Measurements from ENCODE around the gene PPP2R3B.
"Not testable (repeated sequence)": the region's sequence is repeated elsewhere in the genome, so short reads cannot be mapped to it uniquely, and the experiment has no call there.

PPP2R3B gene

DNA sequence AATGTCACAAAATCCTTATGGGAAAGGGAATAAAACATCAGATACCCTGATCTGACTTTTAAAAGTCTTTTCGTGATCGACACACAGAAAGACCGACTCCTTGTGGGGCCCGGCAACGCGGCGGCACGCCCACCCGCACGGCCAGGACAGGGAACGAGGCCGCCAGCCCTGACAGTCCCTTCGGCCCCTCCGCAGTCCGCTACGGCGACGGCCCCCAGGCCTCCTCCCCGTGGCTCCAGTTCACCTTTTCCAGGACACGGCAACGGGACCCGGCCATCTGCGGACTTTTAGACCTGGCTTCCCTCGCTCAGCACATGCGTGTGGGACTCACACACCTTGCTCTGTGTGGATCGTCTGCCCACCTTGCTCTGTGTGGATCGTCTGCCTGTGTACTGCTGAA is 34.5 kb downstream of the PPP2R3B start:
- Histone ChIP-seq H3K4me3 (replicated peaks; ENCODE audit: insufficient read depth, low read length) (no peak overlapping the region), H3K27me3 (ENCODE audit: insufficient read depth, poor library complexity, severe bottlenecking) (no peaks in the 10 kb centered on the region), H3K27ac (replicated peaks) (no peak overlapping the region)
- no peak for TF ChIP-seq POLR2AphosphoS5 (IDR thresholded peaks at IDR 0.05; ENCODE audit: low read depth)
- TF ChIP-seq GABPA (IDR thresholded peaks at IDR 0.05; ENCODE audit: low read depth), result no peak
- TF ChIP-seq, protein P1, sequence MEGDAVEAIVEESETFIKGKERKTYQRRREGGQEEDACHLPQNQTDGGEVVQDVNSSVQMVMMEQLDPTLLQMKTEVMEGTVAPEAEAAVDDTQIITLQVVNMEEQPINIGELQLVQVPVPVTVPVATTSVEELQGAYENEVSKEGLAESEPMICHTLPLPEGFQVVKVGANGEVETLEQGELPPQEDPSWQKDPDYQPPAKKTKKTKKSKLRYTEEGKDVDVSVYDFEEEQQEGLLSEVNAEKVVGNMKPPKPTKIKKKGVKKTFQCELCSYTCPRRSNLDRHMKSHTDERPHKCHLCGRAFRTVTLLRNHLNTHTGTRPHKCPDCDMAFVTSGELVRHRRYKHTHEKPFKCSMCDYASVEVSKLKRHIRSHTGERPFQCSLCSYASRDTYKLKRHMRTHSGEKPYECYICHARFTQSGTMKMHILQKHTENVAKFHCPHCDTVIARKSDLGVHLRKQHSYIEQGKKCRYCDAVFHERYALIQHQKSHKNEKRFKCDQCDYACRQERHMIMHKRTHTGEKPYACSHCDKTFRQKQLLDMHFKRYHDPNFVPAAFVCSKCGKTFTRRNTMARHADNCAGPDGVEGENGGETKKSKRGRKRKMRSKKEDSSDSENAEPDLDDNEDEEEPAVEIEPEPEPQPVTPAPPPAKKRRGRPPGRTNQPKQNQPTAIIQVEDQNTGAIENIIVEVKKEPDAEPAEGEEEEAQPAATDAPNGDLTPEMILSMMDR (IDR thresholded peaks at IDR 0.05; ENCODE audit: insufficient read depth, low read length), result no peak
- TF ChIP-seq, protein P2, sequence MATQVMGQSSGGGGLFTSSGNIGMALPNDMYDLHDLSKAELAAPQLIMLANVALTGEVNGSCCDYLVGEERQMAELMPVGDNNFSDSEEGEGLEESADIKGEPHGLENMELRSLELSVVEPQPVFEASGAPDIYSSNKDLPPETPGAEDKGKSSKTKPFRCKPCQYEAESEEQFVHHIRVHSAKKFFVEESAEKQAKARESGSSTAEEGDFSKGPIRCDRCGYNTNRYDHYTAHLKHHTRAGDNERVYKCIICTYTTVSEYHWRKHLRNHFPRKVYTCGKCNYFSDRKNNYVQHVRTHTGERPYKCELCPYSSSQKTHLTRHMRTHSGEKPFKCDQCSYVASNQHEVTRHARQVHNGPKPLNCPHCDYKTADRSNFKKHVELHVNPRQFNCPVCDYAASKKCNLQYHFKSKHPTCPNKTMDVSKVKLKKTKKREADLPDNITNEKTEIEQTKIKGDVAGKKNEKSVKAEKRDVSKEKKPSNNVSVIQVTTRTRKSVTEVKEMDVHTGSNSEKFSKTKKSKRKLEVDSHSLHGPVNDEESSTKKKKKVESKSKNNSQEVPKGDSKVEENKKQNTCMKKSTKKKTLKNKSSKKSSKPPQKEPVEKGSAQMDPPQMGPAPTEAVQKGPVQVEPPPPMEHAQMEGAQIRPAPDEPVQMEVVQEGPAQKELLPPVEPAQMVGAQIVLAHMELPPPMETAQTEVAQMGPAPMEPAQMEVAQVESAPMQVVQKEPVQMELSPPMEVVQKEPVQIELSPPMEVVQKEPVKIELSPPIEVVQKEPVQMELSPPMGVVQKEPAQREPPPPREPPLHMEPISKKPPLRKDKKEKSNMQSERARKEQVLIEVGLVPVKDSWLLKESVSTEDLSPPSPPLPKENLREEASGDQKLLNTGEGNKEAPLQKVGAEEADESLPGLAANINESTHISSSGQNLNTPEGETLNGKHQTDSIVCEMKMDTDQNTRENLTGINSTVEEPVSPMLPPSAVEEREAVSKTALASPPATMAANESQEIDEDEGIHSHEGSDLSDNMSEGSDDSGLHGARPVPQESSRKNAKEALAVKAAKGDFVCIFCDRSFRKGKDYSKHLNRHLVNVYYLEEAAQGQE (IDR thresholded peaks at IDR 0.05; ENCODE audit: insufficient replicate concordance, low read depth), result no peak
- TF ChIP-seq SPI1 (IDR thresholded peaks at IDR 0.05; ENCODE audit: borderline replicate concordance, low read depth), result no peak
- DNase-seq (ENCODE audit: low read depth in 1 of 2, low spot score in 1 of 2), result no peak

DNA sequence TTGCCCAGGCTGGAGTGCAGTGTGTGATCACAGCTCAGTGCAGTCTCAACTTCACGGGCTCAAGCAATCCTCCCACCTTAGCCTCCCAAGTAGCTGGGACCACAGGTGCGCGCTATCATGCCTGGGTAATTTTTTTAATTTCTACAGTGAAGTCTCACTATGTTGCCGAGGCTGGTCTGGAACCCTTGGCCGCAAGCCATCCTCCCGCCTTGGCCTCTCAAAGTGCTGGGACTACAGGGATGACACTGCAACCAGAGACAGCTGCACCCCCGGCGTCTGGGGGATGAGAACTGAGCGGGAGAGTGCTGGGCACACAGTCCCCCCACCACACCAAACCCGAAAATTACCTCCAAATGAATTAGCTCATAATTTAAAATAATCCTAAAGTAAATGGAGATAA is 35.0 kb downstream of the PPP2R3B start:
- no peak for DNase-seq (ENCODE audit: low read depth in 1 of 2, low spot score in 1 of 2)
- Histone ChIP-seq H3K4me3 (replicated peaks; ENCODE audit: insufficient read depth, low read length) (no peak overlapping the region), H3K27me3 (ENCODE audit: insufficient read depth, poor library complexity, severe bottlenecking) (no peaks in the 10 kb centered on the region), H3K27ac (replicated peaks) (no peak overlapping the region)
- TF ChIP-seq GABPA (IDR thresholded peaks at IDR 0.05; ENCODE audit: low read depth), result no peak
- TF ChIP-seq POLR2AphosphoS5 (IDR thresholded peaks at IDR 0.05; ENCODE audit: low read depth), result no peak
- no peak for TF ChIP-seq SPI1 (IDR thresholded peaks at IDR 0.05; ENCODE audit: borderline replicate concordance, low read depth)
- TF ChIP-seq, protein P2 (IDR thresholded peaks at IDR 0.05; ENCODE audit: insufficient replicate concordance, low read depth), result no peak
- TF ChIP-seq, protein P1 (IDR thresholded peaks at IDR 0.05; ENCODE audit: insufficient read depth, low read length), result no peak

DNA sequence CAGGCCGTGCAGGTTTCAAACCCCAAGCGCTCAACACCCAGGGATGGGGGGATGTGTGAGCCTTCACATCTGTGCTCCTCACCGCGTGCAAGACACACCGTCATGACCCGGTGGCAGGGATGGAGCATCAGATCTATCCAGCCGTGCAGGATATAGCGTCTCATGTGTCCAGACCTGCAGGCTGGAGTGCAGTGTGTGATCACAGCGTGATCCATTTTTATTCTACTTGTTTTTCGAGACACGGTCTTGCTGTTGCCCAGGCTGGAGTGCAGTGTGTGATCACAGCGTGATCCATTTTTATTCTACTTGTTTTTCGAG is 35.4 kb downstream of the PPP2R3B start:
- H3K27ac ChIP-seq (replicated peaks); H3K27me3 ChIP-seq (ENCODE audit: insufficient read depth, poor library complexity, severe bottlenecking); H3K4me3 ChIP-seq (replicated peaks; ENCODE audit: insufficient read depth, low read length); DNase-seq (ENCODE audit: low read depth in 1 of 2, low spot score in 1 of 2): not testable (repeated sequence)

DNA sequence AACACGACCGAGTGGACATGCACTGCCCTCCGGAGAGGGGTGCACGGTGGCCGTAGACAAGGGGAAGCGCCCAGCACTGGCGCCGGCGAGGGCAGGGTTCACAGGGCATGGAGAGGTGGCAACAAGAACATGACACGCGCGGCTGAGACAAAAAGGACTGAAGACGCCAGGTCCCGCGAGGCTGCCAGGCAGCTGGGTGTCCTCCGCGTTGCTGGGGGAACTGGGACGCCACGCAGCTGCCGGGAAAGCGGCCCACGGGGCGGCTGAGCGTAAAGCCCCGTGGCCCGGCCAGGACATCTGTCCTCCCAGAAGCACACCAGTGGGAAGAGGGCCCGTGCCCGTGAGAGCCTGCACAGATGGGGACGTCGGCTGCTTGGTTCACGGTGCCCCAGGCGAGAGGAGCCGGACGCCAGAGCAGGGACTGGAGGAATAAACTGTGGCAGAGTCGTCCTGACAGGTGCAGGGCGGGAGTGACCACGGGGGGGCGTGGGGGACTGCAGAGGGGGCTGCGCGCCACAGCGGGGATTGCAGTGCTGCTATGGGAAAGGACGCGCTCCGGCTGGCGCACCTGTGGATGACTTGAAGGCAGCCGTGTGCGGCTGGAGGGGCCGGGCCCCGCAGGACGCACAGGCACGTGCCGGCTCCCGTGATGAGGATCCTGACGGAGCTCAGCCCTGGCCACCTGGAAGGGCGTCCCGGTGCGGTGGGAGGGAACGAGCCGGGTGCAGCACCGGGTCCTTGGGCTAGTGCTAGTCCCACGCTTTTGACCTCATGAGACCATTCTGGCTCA is 36.0 kb downstream of the PPP2R3B start:
- TF ChIP-seq SPI1 (IDR thresholded peaks at IDR 0.05; ENCODE audit: borderline replicate concordance, low read depth) (no peak), POLR2AphosphoS5 (IDR thresholded peaks at IDR 0.05; ENCODE audit: low read depth) (no peak), GABPA (IDR thresholded peaks at IDR 0.05; ENCODE audit: low read depth) (no peak)
- TF ChIP-seq, protein P2 (IDR thresholded peaks at IDR 0.05; ENCODE audit: insufficient replicate concordance, low read depth), result no peak
- TF ChIP-seq, protein P1 (IDR thresholded peaks at IDR 0.05; ENCODE audit: insufficient read depth, low read length), result no peak
- Histone ChIP-seq H3K27me3 (ENCODE audit: insufficient read depth, poor library complexity, severe bottlenecking) (no peaks in the 10 kb centered on the region), H3K27ac (replicated peaks) (no peak overlapping the region), H3K4me3 (replicated peaks; ENCODE audit: insufficient read depth, low read length) (no peak overlapping the region)
- DNase-seq (ENCODE audit: low read depth in 1 of 2, low spot score in 1 of 2), result no peak

Measured in HL-60 (cell line).